Adrenal gland (tissue), 5 donors: ENCODE data around the gene AKAP13.

Source experiments
- CTCF ChIP-seq, 6 experiments: fragments of 450-650 bp in 4 of 6; fragments of 200-600 bp in 2 of 6; sonication (generic) in 1 of 6; IDR thresholded peaks; 1 replicate in 5 of 6; 2 replicates in 1 of 6; pipeline versions ENCODE4 v1.5.1 to v1.8.0; 2016 to 2021; ENCODE audit warnings: antibody characterized with exemption in 6 of 6, mild to moderate bottlenecking in 2 of 6, moderate library complexity in 1 of 6
- POLR2A ChIP-seq, 2 donors: fragments of 450-650 bp; IDR thresholded peaks; one replicate each; pipeline ENCODE4 v1.6.1; 2017; ENCODE audit warnings: antibody characterized with exemption in 2 of 2, mild to moderate bottlenecking in 2 of 2, moderate library complexity in 1 of 2
- donor health status: DM: no; HTN: no; CAD: no.

- TF ChIP-seq CTCF (IDR thresholded peaks at IDR 0.05): no peak
- no peak for TF ChIP-seq POLR2A (IDR thresholded peaks at IDR 0.05)
Measured at GRCh38 chr15:85545752-85546151, 165.3 kb downstream of the AKAP13 start.
